Fibroblast of skin of abdomen (primary cell): ENCODE measurements around the gene ARAP2.

Experiments
- DNase-seq: peaks from one replicate; pipeline ENCODE4 v3.0.0-alpha.2; 2013

The ARAP2 gene

GRCh38 chr4:36264207-36264826, 20.0 kb upstream of the ARAP2 start:
- no peak for DNase-seq

DNA sequence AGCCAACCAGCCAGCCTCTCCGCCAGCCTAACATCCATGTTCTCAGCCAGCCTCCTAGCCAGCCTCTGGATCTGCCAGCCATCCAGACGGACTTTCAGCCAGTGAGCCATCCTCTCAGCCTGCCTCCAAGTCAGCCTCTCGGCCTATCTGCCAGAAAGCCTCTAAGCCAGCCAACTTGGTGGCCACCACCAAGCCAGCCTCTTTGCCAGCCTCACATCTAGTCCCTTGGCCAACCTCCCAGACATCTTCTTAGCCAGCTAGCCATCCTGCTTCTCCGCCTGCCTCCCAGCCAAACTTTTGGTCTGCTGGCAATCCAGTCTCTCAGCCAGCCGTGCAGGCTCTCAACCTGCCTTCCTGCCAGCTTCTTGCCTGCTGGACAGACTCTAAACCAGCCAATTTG, 16.4 kb upstream of the ARAP2 start:
- no peak for DNase-seq

DNA sequence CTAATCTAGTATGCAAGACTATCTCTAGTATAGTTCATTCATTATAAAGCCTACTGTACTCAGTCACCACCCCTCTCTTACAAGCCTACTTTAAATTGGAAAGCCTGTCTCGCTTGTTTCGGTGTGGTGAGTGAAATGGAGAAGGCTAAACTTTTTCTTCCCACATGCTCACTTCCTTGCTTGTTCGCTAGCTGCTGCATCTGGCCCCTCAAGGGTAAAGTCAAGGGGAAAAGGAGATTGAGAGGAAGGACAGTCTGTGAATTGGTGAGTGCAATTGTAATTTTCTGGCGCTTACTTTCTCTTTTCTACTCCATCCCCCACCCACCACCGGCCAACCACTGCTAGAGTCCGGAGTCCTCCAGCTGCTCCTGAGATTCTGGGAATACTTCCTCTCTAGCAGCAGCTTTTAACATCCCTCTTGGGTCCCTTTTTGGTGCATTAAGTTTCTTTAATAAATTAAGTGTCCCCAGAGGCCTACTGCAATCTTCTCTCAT, 12.1 kb upstream of the ARAP2 start:
- no peak for DNase-seq

GRCh38 chr4:36255577-36255976, 11.3 kb upstream of the ARAP2 start:
- DNase-seq, result no peak

GRCh38 chr4:36254371-36254770, 10.1 kb upstream of the ARAP2 start:
- no peak for DNase-seq

DNA sequence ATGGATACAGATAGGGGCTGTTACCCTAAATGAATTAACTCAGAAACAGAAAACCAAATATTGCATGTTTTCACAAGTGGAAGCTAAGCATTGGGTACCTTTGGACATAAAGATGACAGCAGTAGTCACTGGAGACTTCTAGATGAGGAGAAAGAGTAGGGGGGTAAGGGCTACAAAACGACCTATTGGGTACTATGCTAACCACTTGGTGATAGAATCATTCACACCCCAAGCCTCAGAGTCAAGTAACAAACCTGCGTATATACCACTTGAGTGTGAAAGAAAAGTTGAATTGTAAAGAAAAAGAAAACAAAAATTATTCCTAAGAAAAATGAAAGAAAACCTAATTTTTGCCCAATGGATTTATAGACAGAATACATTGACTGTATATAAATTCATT, 7.7 kb upstream of the ARAP2 start:
- no peak for DNase-seq

- no peak for DNase-seq
These were observed 5.3 kb upstream of the ARAP2 start for GRCh38 chr4:36249610-36250009.

GRCh38 chr4:36243355-36244256, 708 bp downstream of the ARAP2 start:
- DNase-seq, result no peak

GRCh38 chr4:36242629-36243354, 1.5 kb downstream of the ARAP2 start:
- no peak for DNase-seq

DNA sequence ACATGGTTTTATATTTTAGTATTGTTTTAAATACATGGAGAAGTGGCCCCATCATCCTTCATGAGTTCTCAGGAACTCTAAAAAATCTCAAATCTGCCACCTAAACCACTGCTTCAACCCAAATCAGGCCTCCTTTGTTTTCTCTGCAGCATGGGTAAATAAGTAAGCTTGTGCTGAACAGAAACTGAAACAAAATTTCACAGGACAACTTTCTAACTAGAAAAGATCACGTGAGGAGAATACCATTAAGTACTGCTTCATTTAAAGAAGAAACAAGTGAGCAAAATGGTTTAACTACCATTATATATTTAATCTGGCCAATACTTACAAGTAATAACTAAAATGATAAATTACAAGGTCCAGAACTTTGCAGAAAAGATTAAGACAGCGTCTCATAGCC, 2.5 kb downstream of the ARAP2 start:
- DNase-seq, result no peak

- DNase-seq, result no peak
These were observed 6.7 kb downstream of the ARAP2 start for GRCh38 chr4:36237366-36238313.

DNA sequence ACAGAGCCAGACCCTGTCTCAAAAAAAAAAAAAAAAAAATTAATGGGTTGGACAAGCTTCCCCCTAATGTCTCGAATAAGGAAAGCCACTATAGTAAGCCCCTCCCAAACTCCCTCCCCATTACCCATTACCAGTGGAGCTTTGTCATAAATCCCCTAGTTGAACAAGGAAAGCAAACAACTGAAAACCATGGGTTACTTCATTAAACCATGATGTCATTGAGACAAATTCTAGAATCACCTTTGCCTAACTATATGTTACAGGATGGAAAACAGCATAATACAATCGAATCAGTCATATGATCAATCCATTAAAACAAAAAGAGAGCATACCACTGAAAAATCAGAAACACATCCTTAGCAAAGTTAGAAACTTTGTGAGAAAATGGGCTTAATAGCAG, 8.2 kb downstream of the ARAP2 start:
- DNase-seq, result no peak

DNA sequence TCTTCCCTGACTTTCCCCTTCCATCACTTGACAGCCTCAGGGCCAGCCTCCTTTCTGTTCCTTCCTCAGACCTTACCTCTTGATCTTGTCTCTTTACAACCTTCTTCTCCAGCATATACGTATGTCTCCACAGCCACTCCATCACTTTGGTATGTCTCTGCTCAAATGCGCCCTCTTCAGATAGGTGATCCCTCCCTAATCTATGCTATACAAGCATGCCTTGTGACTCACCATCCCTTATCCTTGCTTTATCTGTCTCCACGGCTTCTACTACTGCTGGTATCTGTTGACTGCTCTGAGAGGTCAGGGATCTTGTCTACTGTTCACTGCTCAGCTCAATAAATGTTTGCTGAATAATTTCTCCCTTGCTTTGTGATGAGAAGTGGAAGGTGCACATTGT, 9.0 kb downstream of the ARAP2 start:
- no peak for DNase-seq

DNA sequence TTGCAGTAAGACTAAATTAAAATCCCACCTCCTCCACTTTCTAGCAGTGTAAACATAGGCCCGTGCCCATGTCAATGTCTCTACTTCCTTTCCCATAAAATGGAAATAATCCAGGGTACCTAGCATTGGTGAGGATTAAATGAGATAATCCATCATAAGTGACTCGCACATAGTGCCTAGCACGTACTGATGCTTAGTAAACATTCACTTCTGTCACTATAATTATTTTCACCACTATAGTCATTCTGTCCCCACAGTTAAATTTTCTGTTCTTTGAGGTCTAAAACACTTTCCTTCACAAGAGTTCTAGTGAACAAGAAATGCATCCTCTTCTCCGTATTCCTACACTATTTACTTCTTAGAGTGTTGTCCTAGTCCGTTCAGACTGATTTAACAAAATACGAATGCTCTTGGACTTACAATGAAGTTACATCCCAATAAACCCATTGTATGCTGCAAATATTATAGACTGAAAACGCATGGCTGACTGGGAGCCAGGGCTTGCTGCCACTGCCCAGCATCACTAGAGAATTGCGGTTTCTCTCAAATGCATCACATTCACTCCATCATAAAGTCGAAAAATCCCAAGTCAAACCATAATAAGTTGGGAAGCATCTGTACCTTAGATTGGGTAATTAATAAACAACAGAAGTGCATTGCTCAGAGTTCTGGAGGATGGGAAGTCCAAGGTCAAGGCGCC, 10.6 kb downstream of the ARAP2 start:
- DNase-seq, result no peak

- no peak for DNase-seq
These were observed 13.8 kb downstream of the ARAP2 start for GRCh38 chr4:36230534-36230933.

GRCh38 chr4:36227913-36228312, 16.4 kb downstream of the ARAP2 start:
- no peak for DNase-seq

- no peak for DNase-seq
These were observed 17.7 kb downstream of the ARAP2 start for GRCh38 chr4:36226430-36227227.

DNA sequence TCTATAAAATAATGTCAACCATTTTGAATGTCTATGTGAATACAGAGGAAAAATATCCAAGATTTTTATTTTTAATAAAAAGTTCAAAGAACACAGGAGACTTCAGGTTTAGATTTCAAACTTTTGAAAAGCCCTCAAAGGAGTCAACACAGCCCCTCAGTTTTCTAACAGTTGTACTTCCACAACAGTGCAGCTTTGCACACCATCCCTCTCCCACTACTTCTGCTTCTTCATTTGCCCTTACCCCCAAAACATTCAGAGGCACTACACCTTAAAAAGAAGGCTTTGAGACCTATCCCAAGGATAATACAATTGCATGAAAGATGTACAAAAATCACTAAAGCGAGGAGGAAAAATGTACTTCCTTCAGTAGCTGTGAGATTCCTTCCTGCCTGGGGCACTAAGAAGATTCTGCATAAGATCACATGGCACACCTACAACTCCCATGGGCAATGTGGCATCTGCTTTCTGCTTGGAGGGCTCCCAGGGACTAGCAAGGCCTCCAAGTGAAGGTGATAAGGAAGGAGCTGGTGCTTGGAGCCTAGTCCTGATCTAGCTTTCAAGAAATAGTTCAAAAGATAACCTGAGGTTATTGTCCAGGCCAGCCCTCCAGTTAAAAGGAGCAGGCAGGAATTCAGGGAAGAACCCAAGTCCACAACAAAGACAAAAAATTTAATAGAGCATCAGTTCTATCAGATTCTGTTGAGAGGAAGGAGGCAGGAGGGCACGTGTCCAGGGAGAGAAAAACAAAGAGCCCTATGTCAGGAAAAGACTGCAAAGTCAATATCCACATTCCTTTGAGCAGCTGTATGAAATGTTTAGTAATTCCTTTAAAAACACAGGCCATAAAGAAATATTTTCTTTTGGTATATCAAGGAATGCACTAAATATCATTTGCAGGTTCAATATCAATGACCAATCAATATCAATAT, 19.1 kb downstream of the ARAP2 start:
- DNase-seq, result no peak

GRCh38 chr4:36222702-36223101, 21.6 kb downstream of the ARAP2 start:
- DNase-seq, result no peak

GRCh38 chr4:36220776-36221175, 23.5 kb downstream of the ARAP2 start:
- DNase-seq, result no peak
